ENCODE measurements around the gene MYADML2.

DNA sequence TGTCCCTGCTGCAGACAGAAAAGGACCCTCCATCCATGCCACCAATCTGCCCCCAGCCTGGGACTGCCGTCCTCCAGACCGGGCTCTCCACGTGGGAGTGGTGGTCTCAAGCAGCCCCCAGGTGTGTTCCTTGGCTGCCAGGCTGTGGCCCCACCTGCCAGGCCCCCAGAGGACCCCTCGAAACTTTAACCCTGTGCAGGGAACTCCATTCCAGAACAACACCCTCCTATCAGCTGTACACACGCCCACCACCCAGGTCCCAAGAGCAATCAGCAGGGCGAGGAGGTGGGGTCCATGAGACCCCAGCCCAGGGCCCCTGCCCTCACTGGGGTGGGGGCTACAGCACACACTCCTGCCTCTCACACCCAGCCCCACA lies 11.3 kb downstream of the MYADML2 start:
- TF ChIP-seq, protein P1, sequence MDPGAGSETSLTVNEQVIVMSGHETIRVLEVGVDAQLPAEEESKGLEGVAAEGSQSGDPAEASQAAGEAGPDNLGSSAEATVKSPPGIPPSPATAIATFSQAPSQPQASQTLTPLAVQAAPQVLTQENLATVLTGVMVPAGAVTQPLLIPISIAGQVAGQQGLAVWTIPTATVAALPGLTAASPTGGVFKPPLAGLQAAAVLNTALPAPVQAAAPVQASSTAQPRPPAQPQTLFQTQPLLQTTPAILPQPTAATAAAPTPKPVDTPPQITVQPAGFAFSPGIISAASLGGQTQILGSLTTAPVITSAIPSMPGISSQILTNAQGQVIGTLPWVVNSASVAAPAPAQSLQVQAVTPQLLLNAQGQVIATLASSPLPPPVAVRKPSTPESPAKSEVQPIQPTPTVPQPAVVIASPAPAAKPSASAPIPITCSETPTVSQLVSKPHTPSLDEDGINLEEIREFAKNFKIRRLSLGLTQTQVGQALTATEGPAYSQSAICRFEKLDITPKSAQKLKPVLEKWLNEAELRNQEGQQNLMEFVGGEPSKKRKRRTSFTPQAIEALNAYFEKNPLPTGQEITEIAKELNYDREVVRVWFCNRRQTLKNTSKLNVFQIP (CRISPR knock-in tag; IDR thresholded peaks at IDR 0.05; ENCODE audit: borderline replicate concordance, low read depth), result no peak
- TF ChIP-seq RARB (CRISPR knock-in tag; IDR thresholded peaks at IDR 0.05) (no peak), CSDC2 (CRISPR knock-in tag; IDR thresholded peaks at IDR 0.05) (no peak), ZNF565 (CRISPR knock-in tag; conservative IDR thresholded peaks at IDR 0.05; ENCODE audit: low read depth) (no peak), GLIS3 (CRISPR knock-in tag; IDR thresholded peaks at IDR 0.05) (no peak)

All from SK-N-SH treated with all-trans-retinoic acid at 6 μM for 48 hours (cell line).